Skeletal muscle satellite cell (primary cell): Measurements from ENCODE around the gene DDX20.
"Not testable (repeated sequence)": the region's sequence is repeated elsewhere in the genome, so short reads cannot be mapped to it uniquely, and the experiment has no call there.

Experiments used
- H3K27me3 ChIP-seq: 2 replicates; pipeline ENCODE4 v1.7.0; 2013; ENCODE audit warnings: low read length; ENCODE audit not compliant: control insufficient read depth, insufficient read depth
- H3K36me3 ChIP-seq: 2 replicates; pipeline ENCODE4 v1.7.0; 2013; ENCODE audit warnings: mild to moderate bottlenecking, control low read depth, low read length; ENCODE audit not compliant: insufficient read depth
- H3K4me1 ChIP-seq: 2 replicates; pipeline ENCODE4 v1.7.0; 2013; ENCODE audit warnings: low read length; ENCODE audit not compliant: control insufficient read depth, insufficient read depth
- H3K4me2 ChIP-seq: 2 replicates; pipeline ENCODE4 v1.7.0; 2013; ENCODE audit warnings: mild to moderate bottlenecking, low read length
- H3K4me3 ChIP-seq: 2 replicates; pipeline ENCODE4 v1.7.0; 2013; ENCODE audit warnings: low read length
- H3K9ac ChIP-seq: 2 replicates; pipeline ENCODE4 v1.7.0; 2013; ENCODE audit warnings: mild to moderate bottlenecking, low read depth, low read length, moderate library complexity
- H3K9me3 ChIP-seq: replicated peaks from 2 replicates; pipeline ENCODE4 v1.7.0; 2013; ENCODE audit warnings: mild to moderate bottlenecking, control low read depth, low read length

Gene DDX20

DNA sequence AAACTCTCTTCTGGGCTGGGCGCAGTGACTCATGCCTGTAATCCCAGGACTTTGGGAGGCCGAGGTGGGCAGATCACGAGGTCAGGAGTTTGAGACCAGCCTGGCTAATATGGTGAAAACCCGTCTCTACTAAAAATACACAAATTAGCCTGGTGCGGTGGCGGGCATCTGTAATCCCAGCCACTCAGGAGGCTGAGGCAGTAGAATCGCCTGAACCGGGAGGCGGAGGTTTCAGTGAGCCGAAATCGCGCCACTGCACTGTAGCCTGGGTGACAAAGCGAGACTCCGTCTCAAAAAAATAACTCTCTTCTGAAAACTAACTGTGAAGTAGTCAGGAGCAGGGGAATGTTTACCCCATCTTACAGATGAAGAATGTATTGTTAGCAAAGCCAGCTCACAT, 13.4 kb upstream of the DDX20 start:
- H3K9me3 ChIP-seq, H3K9ac ChIP-seq: not testable (repeated sequence)
- peaks cover 28% of the 10 kb centered on the region for H3K4me1 ChIP-seq

DNA sequence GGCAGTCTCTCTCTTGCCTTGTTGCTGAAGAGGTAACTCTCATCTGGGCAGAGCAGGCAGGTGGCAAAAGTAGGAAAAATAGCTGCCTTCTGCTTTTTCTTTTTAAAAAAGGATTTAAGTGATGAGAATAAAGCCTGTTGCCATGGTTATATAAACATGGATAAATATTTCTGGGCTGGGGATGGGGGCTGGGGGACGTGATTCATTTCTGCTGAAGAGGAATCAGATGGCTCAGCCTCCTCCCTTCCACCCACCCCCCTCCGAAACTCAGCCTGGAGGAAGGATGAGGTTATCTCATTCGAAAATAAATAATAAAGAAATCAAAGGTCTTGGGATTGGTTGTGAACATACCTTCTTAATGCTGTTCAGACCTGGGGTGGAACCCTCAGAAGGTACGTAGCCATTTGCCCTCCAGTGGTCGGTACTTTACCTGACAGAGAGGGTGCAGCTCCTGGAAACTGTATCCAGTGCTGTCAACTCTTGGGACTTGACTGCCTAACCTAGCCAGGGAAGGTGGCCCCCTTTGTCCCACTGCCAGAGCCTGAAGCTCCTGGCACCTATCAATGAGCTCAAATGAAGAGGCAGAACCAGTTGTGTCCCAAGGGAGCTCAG, 12.7 kb upstream of the DDX20 start:
- H3K9me3 ChIP-seq, result no peaks in the 10 kb centered on the region
- no peaks in the 10 kb centered on the region for H3K36me3 ChIP-seq
- peaks cover 6% of the 10 kb centered on the region for H3K27me3 ChIP-seq
- no peak overlapping the region for H3K9ac ChIP-seq
- H3K4me3 ChIP-seq, result no peak overlapping the region
- H3K4me1 ChIP-seq, result peaks cover 20% of the 10 kb centered on the region
- no peak overlapping the region for H3K4me2 ChIP-seq

More for the DNA sequence above, 13.4 kb upstream of the DDX20 start:
- H3K36me3 ChIP-seq, H3K4me2 ChIP-seq, H3K27me3 ChIP-seq, H3K4me3 ChIP-seq: not testable (repeated sequence)

DNA sequence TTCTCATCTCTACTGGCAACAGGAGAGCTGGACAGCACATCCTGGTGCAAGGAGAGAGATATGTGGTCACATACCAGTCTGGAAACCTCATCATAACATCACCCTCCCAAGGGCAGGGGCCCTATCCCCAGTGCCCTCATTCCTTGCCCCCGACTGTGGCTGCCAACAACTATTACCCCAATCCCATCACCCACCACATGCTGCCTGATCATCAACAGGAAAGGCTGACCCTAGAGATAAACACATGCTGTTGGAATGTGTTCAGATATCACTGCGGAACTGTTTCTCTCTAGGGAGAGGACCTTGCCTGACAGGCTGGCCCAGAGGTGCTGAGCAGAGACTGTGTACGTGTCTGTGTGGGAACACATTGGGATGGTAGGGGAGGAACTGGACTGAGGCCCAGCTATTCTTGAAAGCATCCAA, 12.0 kb upstream of the DDX20 start:
- no peak overlapping the region for H3K4me2 ChIP-seq
- H3K4me3 ChIP-seq, result no peak overlapping the region
- H3K9me3 ChIP-seq, result no peaks in the 10 kb centered on the region
- H3K4me1 ChIP-seq, result peaks cover 14% of the 10 kb centered on the region
- no peak overlapping the region for H3K9ac ChIP-seq
- no peaks in the 10 kb centered on the region for H3K36me3 ChIP-seq
- peaks cover 6% of the 10 kb centered on the region for H3K27me3 ChIP-seq

DNA sequence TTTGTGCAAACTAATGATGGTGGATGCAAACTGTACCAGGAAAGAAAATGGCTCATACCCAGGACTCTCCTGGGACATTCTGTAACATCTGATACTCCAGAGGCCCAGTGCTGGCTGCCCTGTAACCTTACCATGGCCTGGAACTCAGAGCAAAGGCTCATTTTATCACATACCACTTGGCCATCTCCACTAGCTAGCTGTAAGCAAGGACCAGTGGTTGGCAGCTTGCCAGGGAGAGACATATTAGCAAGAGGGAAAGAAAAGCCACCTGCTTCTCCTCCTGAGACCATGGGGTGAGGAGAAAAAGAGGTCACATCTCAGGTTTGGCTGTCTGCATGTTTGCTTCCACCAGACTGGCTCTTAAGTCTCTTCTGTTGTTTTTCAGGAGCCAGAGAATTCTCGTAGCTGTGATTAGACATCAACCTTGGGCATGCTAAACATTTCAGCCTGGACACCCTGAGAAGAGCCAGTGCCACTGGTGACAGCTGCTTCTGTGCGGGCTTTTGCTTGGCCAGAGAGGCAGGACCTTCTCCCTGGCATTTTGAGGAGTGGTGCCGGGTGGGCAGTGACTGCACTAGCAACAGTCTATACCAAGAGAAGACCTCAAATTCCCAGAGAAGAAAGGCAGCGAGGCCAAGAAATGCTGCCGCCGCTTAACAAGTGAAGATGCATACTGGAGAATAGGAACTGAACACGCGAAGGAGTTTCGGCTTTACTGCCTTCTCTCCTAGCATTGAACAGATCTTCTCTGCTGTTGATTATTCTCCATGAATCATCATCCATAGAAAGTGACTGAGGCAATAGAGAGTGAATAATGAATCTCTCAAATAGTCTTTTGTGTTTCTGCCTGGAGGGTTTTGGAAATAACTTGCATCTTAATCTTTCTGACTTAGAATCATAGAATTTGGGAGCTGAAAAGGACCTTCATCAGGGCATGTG, 9.8 kb upstream of the DDX20 start:
- H3K9me3 ChIP-seq, result no peaks in the 10 kb centered on the region
- no peak overlapping the region for H3K4me2 ChIP-seq
- H3K4me3 ChIP-seq, result no peak overlapping the region
- H3K9ac ChIP-seq, result no peak overlapping the region
- H3K36me3 ChIP-seq, result no peaks in the 10 kb centered on the region
- peaks cover 15% of the 10 kb centered on the region for H3K27me3 ChIP-seq
- no peaks in the 10 kb centered on the region for H3K4me1 ChIP-seq

DNA sequence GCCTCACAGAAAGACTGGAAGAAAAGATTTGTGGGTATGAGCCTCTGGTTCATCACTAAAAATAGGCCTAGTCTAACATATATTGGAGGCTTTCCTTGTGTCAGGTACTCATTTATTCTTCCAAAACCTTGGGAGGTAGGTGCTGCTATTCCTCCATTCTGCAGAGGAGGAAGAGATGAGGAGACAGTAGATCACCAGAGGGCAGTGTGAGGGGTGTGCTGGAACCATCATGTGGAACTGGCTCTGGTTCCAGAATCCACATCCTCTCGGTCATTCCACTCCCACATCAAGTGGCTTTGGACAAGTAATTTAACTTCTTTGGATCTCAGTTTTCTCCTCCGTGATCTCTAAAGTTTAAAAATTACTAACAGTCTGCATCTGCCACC, 9.1 kb upstream of the DDX20 start:
- H3K36me3 ChIP-seq, result no peaks in the 10 kb centered on the region
- H3K27me3 ChIP-seq, result peaks cover 12% of the 10 kb centered on the region
- H3K4me3 ChIP-seq, result no peak overlapping the region
- H3K4me2 ChIP-seq, result no peak overlapping the region
- no peaks in the 10 kb centered on the region for H3K9me3 ChIP-seq
- H3K4me1 ChIP-seq, result no peaks in the 10 kb centered on the region
- H3K9ac ChIP-seq, result no peak overlapping the region

DNA sequence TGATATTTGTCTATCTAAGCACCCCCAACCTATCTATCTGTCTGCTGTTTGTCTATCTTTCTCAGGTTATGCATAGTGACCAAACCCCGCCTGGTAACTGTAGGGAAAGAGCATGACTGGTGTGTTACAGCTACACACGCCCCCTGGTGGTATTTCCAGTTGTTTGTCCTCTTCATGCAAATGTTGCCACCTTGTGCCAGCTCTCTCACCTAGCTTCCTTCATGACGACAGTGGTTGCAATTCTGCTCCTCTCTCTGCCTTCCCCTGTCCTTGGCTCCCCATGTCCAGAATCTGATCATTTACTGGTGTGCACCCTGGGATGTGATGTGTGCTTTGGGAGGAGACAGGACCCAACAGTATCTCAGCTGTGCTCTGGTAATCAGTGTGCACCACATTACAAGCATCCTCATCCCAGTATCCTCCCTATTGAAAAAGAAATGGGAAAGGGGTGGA, 8.4 kb upstream of the DDX20 start:
- no peak overlapping the region for H3K4me3 ChIP-seq
- H3K9ac ChIP-seq, result no peak overlapping the region
- H3K9me3 ChIP-seq, result no peaks in the 10 kb centered on the region
- no peaks in the 10 kb centered on the region for H3K4me1 ChIP-seq
- H3K4me2 ChIP-seq, result no peak overlapping the region
- no peaks in the 10 kb centered on the region for H3K36me3 ChIP-seq
- peaks cover 12% of the 10 kb centered on the region for H3K27me3 ChIP-seq

DNA sequence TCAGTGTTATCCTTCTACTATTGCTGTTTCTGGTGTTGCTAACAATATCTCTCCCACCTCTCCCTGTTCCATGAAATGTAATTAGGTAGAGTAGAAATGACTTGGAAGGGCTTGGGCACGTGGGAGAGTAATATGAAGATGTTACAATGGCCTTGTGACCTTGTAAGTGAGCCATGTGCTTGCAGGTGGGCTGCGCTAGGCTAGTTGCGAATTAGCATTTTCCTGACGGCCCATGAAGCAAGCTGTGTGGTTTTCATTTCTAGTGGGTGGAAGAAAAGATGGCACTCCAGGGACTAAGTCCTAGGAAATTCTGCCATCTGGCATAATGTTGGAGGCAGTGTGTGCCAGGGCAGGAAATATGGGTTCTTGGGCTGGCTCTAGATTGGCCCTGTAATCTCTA, 7.8 kb upstream of the DDX20 start:
- Histone ChIP-seq H3K9ac (no peak overlapping the region), H3K9me3 (no peaks in the 10 kb centered on the region), H3K27me3 (peaks cover 9% of the 10 kb centered on the region), H3K4me3 (no peak overlapping the region), H3K4me1 (no peaks in the 10 kb centered on the region), H3K4me2 (no peak overlapping the region), H3K36me3 (no peaks in the 10 kb centered on the region)

DNA sequence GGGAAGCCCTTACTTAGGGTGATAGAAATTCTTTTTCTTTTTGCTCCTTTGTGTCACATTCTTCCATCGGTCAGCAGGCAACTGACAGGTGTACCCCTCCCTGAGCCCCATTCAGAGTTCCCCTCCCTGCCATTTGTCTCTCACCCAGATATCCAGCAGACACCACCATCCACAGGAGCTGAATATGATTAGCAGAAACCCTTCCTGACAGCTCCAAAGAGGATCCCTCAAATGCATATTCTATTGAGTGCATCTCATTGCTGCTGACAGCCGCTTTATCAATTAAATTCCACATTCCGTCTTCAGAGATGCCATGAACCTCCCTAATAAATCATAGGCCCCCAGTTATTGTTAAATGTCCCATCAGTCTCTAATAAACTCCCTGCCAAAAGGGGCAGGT, 6.1 kb upstream of the DDX20 start:
- Histone ChIP-seq H3K4me2 (no peak overlapping the region), H3K9me3 (no peaks in the 10 kb centered on the region), H3K36me3 (no peaks in the 10 kb centered on the region), H3K4me1 (peaks cover 5% of the 10 kb centered on the region), H3K9ac (no peak overlapping the region), H3K4me3 (no peak overlapping the region), H3K27me3 (peaks cover 9% of the 10 kb centered on the region)

DNA sequence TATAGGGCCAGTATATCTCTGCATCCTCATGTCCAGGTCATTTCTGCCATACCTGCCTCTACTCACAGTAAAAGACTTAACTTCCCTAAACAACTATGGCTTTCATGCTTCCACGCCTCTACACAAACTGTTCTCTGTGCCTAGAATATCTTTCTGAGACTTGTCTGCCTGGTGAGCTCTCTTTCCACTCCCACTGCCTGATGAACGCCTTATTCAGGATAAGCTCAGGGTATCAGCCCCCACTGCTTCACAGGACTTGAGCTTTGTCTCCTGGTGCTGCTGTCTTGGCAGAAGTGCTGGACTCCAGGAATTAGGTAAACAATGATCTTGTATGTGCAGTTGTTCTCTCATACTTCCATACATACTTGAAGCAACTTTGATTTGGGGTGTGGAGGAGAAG, 4.8 kb upstream of the DDX20 start:
- Histone ChIP-seq H3K4me3 (no peak overlapping the region), H3K36me3 (no peaks in the 10 kb centered on the region), H3K4me1 (peaks cover 8% of the 10 kb centered on the region), H3K27me3 (peaks cover 9% of the 10 kb centered on the region), H3K9ac (no peak overlapping the region), H3K9me3 (no peaks in the 10 kb centered on the region), H3K4me2 (no peak overlapping the region)

DNA sequence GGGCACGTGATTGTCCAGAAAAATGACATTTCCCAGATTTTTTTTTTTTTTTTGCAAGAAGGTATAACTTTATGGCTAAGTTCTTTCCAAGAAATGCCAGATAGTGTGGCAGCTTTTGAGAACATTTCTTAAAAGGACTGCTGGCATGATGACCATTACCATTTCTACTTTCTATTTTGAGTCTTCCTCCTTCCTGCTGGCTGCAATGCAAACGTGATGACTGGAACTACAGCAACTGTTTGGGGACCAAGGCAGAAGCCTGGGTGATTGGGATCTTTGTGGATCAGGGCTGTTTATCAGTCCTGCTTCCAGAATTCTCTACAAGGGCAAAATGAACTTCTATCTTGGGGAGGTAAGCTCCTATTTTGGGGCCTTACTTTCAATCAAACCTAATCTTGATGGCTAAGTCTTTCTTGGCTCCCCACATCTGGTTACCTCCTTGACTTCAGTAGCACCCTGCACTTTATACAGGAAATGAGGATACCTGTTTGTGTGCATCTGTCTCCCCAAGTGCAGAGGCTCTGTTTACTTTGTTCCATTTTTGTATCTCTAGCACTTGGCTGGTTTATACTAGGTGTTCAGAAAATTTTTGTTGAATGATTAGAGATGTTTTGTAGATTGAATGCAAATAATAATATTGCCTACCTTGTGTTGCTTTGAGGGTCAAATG, 3.7 kb upstream of the DDX20 start:
- Histone ChIP-seq H3K4me1 (peaks cover 14% of the 10 kb centered on the region), H3K36me3 (no peaks in the 10 kb centered on the region), H3K9ac (no peak overlapping the region), H3K9me3 (no peaks in the 10 kb centered on the region), H3K27me3 (peaks cover 9% of the 10 kb centered on the region), H3K4me2 (no peak overlapping the region), H3K4me3 (no peak overlapping the region)

DNA sequence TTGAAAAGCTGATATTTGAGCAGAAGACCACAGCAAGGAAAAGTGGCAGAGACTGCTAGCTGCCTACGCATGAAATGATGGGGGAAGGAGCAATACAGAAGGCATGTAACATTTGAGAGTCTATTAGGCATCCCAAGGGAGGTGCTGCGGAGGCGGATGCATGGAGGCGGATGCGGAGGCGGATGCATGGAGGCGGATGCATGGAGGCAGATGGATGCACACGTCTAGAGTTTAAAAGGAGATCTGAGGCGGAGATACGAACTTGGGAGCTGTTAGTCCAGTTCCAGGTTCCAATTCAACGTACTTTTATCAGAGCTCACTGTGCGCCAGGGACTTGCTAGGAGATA, 744 bp upstream of the DDX20 start:
- Histone ChIP-seq H3K9me3 (no peaks in the 10 kb centered on the region), H3K27me3 (peaks cover 9% of the 10 kb centered on the region), H3K36me3 (peaks cover 2% of the 10 kb centered on the region), H3K4me1 (peaks cover 17% of the 10 kb centered on the region), H3K9ac (peak overlapping the region; percentile 80), H3K4me2 (peak overlapping the region; percentile 93), H3K4me3 (peak overlapping the region; percentile 77)
